Activated CD8-positive, alpha-beta memory T cell treated with anti-CD3 and anti-CD28 coated beads for 1 hour (primary cell): ENCODE results near the gene PADI4.
"Not testable (repeated sequence)": the region's sequence is repeated elsewhere in the genome, so short reads cannot be mapped to it uniquely, and the experiment has no call there.

Experiments used
- DNase-seq, 2 donors: peaks; one replicate each; pipeline ENCODE4 v3.0.0-alpha.2; 2020; ENCODE audit warnings: low read depth in 1 of 2; ENCODE audit errors: extremely low read depth in 1 of 2

The PADI4 gene

DNA sequence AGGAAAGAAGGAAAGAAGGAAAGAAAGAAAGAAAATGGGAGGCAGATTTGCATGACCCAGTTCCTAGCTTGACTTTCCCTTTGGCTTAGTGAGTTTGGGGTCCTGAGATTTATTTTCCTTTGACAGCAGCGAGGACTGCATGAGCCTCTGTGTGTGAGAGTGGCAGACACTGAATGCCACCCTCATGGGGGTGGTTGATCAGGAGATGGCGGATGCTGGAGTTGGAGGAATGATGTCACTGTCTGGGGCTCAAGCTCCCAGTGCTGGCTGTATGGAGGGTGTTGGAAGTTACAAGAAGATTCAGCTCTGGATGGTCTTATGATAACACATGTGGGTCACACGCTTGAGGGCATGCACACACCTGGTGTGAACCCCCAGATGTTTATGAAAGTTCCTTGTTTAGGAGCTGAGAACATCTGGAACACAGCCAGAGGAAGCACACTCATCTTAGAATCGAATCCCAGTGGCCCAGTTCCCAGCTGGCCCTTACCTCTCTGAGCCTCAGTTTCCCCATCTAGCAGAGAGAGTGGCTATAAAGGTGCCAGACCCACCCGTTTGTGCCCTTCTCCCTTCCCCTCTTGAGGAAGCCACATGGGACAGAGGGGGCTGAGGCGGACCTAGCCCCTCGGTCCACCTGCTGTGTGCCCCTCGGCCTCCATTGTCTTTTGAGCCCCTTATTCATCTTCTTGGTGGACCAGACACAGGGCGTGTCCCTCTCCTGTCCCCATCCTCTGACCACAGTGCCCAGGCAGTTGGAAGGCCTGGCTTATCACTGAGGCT is 5.7 kb downstream of the PADI4 start:
- DNase-seq, result no peak

DNA sequence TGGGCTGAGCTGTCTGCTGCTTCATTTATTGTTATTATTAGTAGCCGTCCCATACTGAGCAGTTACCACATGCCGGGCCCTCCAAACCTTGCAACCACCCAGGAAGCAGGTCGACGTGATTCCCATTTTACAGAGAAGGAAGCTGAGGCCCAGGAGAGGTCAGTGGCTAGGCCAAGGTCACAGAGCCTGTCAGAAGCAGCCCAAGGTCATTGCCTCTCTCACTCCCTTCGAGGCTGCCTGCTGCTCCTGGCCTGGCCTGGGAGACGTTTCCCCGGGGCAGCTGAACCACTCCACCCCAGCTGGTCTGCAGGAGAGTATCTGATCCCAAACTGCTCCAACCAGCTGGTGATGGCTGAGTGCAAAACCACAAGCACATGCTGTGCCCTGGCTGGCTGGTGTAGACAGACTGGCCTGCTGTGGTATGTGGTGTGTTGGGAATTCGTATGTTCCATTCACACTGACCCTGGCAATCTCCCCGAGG is 6.5 kb downstream of the PADI4 start:
- DNase-seq, result no peak

GRCh38 chr1:17315542-17316130 is 7.6 kb downstream of the PADI4 start:
- DNase-seq, result no peak

DNA sequence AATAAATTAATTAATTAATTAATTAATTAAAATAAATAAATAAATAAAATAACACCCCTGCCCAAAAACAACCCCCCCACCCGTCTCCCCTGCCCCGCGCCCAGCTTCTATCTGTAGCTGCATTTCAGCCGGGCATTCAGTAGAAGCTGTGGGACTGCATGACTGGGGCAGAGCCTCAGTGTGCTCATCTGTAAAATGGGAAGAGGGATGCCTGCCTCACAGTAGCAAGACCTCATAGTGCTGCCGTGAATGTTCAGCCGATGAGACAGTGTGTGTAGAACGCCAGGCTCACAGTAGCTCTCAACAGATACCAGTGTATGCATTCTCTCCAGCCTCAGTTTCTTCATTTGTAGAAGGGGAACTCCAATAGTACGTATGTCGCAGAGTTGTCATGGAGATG is 8.7 kb downstream of the PADI4 start:
- no peak for DNase-seq

- no peak for DNase-seq
Measured at GRCh38 chr1:17318262-17318661, 10.3 kb downstream of the PADI4 start.

- DNase-seq, result no peak
Measured at GRCh38 chr1:17319561-17320350, 11.8 kb downstream of the PADI4 start.

GRCh38 chr1:17321857-17322390 is 13.9 kb downstream of the PADI4 start:
- not testable (repeated sequence) for DNase-seq

- DNase-seq, result no peak
Measured at GRCh38 chr1:17328855-17329254, 20.9 kb downstream of the PADI4 start.

- no peak for DNase-seq
Measured at GRCh38 chr1:17329610-17330009, 21.6 kb downstream of the PADI4 start.

DNA sequence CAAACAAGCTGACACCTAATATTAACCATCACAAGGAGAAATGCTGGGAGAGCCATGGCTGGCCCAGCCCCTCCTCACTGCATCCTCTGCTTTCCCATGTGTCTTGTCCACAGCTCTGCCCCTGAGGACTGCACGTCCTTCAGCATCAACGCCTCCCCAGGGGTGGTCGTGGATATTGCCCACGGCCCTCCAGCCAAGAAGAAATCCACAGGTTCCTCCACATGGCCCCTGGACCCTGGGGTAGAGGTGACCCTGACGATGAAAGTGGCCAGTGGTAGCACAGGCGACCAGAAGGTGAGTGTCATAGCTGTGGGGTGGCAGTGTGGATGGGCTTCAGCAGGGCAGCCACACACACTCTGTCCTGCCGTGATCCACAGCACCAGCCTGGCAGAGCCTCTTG is 22.9 kb downstream of the PADI4 start:
- no peak for DNase-seq

DNA sequence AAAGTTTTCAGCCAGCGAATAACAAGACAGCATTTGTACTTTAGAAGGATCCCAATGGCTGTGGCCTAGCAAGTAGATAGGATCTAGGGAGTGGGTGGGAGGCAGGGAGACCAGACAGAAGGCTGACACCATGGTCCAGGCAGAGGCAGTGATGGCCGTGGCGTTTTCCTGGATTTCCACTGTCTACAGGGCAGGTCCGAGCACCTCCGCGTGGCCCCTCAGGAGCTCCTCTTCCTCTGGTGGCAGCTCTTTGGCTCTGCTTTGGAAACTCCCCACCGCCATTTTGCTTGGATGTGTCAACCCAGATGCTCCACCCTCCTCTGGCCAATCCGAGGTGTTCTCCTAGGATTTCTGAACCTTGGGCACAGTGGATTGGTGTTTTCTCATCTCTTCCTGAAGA is 25.1 kb downstream of the PADI4 start:
- DNase-seq, result no peak

GRCh38 chr1:17335821-17336710 is 28.1 kb downstream of the PADI4 start:
- peak; percentile 14 to 49 for DNase-seq

- DNase-seq, result no peak
Measured at GRCh38 chr1:17338706-17339493, 30.9 kb downstream of the PADI4 start.

- DNase-seq, result no peak
Measured at GRCh38 chr1:17339521-17339920, 31.5 kb downstream of the PADI4 start.

DNA sequence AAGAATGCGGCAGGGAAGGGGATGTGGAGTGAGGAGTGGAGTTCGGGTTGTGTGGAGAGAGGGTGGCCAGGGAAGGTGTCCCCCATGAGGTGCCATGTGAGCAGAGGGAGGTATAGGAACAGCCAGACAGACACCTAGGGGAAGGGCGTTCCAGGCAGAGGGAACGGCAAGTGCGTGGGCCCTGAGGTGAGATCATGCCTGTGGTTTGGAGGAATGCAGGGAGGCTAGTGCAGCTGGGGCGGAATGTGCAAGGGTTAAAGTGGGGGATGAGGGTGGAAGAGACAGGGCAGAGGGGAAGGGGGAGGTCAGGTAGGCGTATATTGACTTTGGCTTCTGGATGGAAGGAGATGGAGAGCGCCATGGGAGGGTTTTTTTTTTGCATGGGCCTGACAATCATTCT is 32.4 kb downstream of the PADI4 start:
- DNase-seq, result no peak

DNA sequence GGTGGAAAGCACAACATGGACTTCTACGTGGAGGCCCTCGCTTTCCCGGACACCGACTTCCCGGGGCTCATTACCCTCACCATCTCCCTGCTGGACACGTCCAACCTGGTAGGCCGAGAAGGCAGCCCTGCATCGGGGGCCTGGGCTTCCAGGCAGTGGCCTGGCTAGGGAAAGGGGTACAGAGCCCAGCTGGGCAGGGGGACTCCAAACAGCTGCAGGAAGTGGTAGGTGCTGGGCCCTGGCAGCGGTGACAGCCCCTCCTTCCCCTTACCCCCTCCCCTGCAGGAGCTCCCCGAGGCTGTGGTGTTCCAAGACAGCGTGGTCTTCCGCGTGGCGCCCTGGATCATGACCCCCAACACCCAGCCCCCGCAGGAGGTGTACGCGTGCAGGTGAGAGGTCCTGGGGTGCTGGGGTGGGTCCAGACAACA is 34.0 kb downstream of the PADI4 start:
- DNase-seq, result no peak

- DNase-seq, result not testable (repeated sequence)
Measured at GRCh38 chr1:17345506-17345905, 37.5 kb downstream of the PADI4 start.

GRCh38 chr1:17346046-17346789 is 38.2 kb downstream of the PADI4 start:
- DNase-seq, result no peak
